Stimulated activated naive CD8-positive, alpha-beta T cell treated with anti-CD3 and anti-CD28 coated beads, Interleukin-15, amount 100 ng/mL, for 72 hours (primary cell): ENCODE data around the gene CD68.

ENCODE experiments used
- ATAC-seq: fragments of 150-1000 bp; cut with Tn5 transposase; 2 replicates; pipeline ENCODE4 v1.10.0; 2021; ENCODE audit warnings: mild to moderate bottlenecking, moderate library complexity
- DNase-seq, 2 donors: peaks; one replicate each; pipeline ENCODE4 v3.0.0; 2021 to 2022
- H3K27ac Mint-ChIP-seq, 2 donors: one replicate each; pipeline ENCODE4 v1.8.0; 2022; ENCODE audit warnings: mild to moderate bottlenecking in 2 of 2, mixed read lengths in 2 of 2, moderate library complexity in 2 of 2
- H3K27me3 Mint-ChIP-seq: one replicate; pipeline ENCODE4 v1.8.0; 2022; ENCODE audit warnings: mixed read lengths
- H3K4me1 Mint-ChIP-seq: one replicate; pipeline ENCODE4 v1.8.0; 2022; ENCODE audit warnings: mild to moderate bottlenecking, mixed read lengths
- H3K4me3 Mint-ChIP-seq, 2 donors: one replicate each; pipeline ENCODE4 v1.8.0; 2022; ENCODE audit warnings: mild to moderate bottlenecking in 2 of 2, mixed read lengths in 2 of 2, moderate library complexity in 1 of 2
- H3K9me3 Mint-ChIP-seq, 2 donors: one replicate each; pipeline ENCODE4 v1.8.0; 2022; ENCODE audit warnings: mixed read lengths in 2 of 2

CD68 gene

DNA sequence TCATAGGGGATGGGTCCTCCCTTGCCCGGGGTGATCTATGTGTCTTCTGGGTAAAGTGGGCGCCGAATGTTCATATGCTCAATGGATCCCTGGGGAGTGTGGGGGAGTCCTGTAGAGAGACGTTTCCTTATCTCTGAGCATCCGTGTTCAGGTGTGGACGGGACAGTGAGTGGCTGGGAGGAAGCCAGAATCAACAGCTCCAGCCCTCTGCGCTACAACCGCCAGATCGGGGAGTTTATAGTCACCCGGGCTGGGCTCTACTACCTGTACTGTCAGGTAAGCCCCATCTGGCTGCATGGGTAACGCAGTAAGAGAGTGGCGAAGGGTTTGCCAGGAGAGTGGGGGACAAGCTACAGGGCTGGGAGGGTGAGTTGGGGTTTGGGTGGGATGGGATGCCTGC lies 22.8 kb upstream of the CD68 start:
- H3K4me1 Mint-ChIP-seq: peaks cover 83% of the 10 kb centered on the region
- H3K27me3 Mint-ChIP-seq: no peaks in the 10 kb centered on the region
- H3K4me3 Mint-ChIP-seq: peak overlapping the region in 1 of 2 donors; percentile 33
- DNase-seq: no peak
- no peak for ATAC-seq
- no peaks in the 10 kb centered on the region for H3K9me3 Mint-ChIP-seq
- no peak overlapping the region for H3K27ac Mint-ChIP-seq

DNA sequence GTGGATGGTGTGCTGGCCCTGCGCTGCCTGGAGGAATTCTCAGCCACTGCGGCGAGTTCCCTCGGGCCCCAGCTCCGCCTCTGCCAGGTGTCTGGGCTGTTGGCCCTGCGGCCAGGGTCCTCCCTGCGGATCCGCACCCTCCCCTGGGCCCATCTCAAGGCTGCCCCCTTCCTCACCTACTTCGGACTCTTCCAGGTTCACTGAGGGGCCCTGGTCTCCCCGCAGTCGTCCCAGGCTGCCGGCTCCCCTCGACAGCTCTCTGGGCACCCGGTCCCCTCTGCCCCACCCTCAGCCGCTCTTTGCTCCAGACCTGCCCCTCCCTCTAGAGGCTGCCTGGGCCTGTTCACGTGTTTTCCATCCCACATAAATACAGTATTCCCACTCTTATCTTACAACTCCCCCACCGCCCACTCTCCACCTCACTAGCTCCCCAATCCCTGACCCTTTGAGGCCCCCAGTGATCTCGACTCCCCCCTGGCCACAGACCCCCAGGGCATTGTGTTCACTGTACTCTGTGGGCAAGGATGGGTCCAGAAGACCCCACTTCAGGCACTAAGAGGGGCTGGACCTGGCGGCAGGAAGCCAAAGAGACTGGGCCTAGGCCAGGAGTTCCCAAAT lies 22.2 kb upstream of the CD68 start:
- Mint-ChIP-seq H3K27ac (peak overlapping the region in 1 of 2 donors; percentile 41), H3K9me3 (no peaks in the 10 kb centered on the region), H3K27me3 (no peaks in the 10 kb centered on the region), H3K4me1 (peaks cover 77% of the 10 kb centered on the region), H3K4me3 (no peak overlapping the region)
- ATAC-seq (no peak), DNase-seq (no peak)

DNA sequence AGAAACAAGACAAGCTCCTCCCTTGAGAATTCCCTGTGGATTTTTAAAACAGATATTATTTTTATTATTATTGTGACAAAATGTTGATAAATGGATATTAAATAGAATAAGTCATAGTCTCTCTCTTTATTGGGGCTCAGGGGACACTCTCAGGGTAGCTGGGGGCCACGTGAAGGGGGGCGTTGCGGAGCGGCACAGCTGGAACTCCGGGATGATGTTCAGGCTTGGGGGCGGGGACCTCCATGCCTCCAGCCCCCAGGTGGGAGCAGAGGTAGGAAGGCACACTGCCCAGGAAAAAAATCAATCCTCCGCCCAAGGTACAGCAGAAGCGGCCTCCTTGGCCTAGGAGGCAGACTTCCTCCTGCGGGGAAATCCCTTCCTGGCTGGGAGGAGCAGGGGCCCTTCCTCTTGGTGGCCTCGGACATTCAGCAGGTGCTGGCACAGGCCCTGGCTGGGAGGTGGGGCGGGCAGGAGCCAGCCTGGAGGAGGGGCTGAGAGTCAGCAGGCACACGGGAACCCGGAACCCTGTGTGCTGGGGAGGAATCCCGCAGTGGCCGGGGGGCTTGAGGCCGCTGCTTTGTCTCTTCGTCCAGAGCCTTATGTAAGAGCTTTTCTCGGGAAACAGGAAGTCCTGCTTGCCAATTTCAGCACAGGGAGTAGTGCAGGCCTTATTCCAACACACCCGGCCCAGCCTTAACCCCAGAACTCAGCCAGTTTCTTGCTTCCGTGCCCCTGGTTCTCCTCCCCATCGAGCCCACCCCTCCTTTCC lies 21.5 kb upstream of the CD68 start:
- ATAC-seq: peak; percentile 29

DNA sequence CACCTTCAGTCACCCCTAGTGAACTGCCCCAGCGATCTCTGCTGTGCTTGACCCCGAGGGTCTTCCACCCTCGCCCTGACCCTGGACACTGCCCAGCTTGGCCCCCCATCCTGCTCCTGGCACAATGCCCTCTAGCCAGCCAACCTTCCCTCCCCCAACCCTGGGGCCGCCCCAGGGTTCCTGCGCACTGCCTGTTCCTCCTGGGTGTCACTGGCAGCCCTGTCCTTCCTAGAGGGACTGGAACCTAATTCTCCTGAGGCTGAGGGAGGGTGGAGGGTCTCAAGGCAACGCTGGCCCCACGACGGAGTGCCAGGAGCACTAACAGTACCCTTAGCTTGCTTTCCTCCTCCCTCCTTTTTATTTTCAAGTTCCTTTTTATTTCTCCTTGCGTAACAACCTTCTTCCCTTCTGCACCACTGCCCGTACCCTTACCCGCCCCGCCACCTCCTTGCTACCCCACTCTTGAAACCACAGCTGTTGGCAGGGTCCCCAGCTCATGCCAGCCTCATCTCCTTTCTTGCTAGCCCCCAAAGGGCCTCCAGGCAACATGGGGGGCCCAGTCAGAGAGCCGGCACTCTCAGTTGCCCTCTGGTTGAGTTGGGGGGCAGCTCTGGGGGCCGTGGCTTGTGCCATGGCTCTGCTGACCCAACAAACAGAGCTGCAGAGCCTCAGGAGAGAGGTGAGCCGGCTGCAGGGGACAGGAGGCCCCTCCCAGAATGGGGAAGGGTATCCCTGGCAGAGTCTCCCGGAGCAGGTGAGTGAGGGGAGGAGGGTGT lies 20.7 kb upstream of the CD68 start, which contains the start of gene TNFSF13:
Gene TNFSF13 (plus strand): TSS at position 207 of the 776 bp plus-strand sequence. CDS start 290 bp downstream, at position 497.
- DNase-seq (no peak), ATAC-seq (no peak)
- Mint-ChIP-seq H3K9me3 (no peaks in the 10 kb centered on the region), H3K27me3 (no peaks in the 10 kb centered on the region), H3K27ac (peak within 1 kb of the TSS; percentile 95), H3K4me1 (peaks cover 77% of the 10 kb centered on the region), H3K4me3 (peak within 1 kb of the TSS; percentile 98 to 99)

More for the DNA sequence above, 21.5 kb upstream of the CD68 start:
- Mint-ChIP-seq H3K4me1 (peaks cover 77% of the 10 kb centered on the region), H3K4me3 (peak overlapping the region; percentile 98 to 99), H3K27ac (peak overlapping the region; percentile 95), H3K9me3 (no peaks in the 10 kb centered on the region), H3K27me3 (no peaks in the 10 kb centered on the region)
- peak in 1 of 2 donors; percentile 60 for DNase-seq

DNA sequence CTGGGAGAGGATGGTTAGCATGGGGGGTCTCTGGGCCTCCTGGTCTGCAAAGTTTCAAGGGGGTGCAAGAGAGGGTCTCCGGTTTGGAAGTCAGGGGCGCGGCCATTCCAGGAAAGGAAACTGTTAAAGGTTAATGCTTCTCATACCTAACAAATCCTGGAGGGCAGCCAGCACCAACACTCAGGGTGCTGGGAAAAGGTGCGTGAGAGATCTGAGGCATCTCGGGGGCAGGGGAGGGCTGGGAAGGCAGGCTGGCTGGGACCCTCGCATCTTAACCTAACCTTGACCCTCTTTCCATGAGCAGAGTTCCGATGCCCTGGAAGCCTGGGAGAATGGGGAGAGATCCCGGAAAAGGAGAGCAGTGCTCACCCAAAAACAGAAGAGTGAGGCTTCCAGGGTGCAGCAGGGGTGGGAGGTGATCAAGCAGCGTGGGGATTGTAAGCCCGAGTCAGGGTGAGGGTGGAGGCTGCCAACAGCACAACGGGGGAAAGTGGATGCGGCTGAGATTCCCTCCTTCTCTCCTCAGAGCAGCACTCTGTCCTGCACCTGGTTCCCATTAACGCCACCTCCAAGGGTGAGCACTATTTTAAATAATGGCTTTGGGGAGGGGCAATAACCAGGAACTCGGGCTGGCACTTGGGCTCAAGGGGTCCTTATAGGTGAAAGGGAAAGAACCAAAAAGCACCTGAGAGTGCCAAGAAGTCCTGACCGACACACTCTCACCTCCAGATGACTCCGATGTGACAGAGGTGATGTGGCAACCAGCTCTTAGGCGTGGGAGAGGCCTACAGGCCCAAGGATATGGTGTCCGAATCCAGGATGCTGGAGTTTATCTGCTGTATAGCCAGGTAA lies 19.9 kb upstream of the CD68 start:
- Mint-ChIP-seq H3K4me3 (peak overlapping the region; percentile 98 to 99), H3K4me1 (peaks cover 80% of the 10 kb centered on the region), H3K27ac (peak overlapping the region in 1 of 2 donors; percentile 47), H3K9me3 (no peaks in the 10 kb centered on the region), H3K27me3 (no peaks in the 10 kb centered on the region)
- no peak for DNase-seq
- ATAC-seq: no peak

DNA sequence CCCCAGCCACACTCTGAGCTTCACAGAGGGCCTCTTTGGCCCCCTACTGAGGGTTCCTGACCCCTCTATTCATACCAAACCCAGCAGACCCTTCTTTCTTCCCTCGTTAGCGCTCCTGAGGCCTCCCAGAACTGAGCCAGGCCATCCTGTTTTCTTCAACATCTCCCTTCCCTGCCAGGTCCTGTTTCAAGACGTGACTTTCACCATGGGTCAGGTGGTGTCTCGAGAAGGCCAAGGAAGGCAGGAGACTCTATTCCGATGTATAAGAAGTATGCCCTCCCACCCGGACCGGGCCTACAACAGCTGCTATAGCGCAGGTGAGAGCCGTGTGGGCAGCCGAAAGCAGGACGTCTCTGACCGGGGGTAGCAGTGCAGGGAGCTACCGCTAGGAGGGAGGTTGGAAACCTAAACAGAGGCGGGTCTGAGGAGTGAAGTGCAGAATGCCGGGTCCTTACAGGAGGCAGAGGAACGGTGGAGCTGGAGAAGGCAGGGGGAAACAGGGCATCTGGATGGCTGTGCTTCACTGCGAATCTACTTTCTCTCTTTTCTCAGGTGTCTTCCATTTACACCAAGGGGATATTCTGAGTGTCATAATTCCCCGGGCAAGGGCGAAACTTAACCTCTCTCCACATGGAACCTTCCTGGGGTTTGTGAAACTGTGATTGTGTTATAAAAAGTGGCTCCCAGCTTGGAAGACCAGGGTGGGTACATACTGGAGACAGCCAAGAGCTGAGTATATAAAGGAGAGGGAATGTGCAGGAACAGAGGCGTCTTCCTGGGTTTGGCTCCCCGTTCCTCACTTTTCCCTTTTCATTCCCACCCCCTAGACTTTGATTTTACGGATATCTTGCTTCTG lies 19.0 kb upstream of the CD68 start:
- Mint-ChIP-seq H3K9me3 (no peaks in the 10 kb centered on the region), H3K4me1 (peaks cover 80% of the 10 kb centered on the region), H3K4me3 (peak overlapping the region; percentile 98 to 99), H3K27me3 (no peaks in the 10 kb centered on the region), H3K27ac (peak overlapping the region; percentile 93 to 96)
- peak; percentile 56 for ATAC-seq
- DNase-seq: peak; percentile 58 to 70

DNA sequence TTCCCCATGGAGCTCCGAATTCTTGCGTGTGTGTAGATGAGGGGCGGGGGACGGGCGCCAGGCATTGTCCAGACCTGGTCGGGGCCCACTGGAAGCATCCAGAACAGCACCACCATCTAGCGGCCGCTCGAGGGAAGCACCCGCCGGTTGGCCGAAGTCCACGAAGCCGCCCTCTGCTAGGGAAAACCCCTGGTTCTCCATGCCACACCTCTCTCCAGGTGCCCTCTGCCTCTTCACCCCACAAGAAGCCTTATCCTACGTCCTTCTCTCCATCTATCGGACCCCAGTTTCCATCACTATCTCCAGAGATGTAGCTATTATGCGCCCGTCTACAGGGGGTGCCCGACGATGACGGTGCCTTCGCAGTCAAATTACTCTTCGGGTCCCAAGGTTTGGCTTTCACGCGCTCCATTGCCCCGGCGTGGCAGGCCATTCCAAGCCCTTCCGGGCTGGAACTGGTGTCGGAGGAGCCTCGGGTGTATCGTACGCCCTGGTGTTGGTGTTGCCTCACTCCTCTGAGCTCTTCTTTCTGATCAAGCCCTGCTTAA lies 18.3 kb upstream of the CD68 start:
- ATAC-seq (peak; percentile 80), DNase-seq (peak; percentile 82 to 89)
- Mint-ChIP-seq H3K4me1 (peaks cover 80% of the 10 kb centered on the region), H3K27me3 (no peaks in the 10 kb centered on the region), H3K27ac (peak overlapping the region; percentile 93 to 96), H3K4me3 (peak overlapping the region; percentile 98 to 99), H3K9me3 (no peaks in the 10 kb centered on the region)

DNA sequence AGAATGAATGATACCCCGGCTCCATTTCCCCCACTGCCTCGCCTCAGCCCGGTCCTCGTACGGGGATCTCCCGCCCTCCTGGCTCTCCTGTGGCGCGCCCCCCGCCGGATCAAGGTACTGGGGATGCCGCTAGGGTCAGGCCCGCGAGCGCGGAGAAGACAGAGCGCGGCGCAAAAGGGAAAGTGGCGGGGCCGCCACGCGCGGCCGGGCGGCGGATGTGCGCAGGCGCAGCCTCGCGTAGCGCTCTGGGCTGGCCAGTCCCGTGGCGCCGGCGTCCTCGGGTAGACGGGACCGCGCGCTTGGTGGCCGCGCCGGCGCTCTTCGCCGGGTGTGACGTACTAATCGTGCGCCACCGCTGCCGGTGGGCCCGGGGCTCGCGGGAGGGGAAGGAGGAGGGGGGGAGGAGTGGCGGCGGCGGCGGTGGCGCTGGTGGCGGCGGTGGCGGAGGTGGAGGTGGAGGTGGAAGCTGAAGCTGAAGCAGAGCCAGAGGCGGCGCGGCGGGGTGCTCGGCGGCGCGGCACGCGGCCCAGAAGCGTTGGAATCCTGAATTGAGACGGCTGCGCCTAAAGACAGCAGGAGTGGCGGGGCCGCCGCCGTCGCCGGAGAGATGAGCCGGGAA lies 17.7 kb upstream of the CD68 start, which contains the start of gene SENP3:
Gene SENP3 (plus strand): TSS at position 331 of the 619 bp plus-strand sequence. CDS start 1,158 bp downstream, outside the sequence.
- Mint-ChIP-seq H3K9me3 (no peaks in the 10 kb centered on the region), H3K4me3 (peak within 1 kb of the TSS; percentile 98 to 99), H3K27ac (peak within 1 kb of the TSS; percentile 93 to 98), H3K4me1 (peaks cover 76% of the 10 kb centered on the region), H3K27me3 (no peaks in the 10 kb centered on the region)
- ATAC-seq (peak; percentile 87), DNase-seq (peak; percentile 87 to 90)

DNA sequence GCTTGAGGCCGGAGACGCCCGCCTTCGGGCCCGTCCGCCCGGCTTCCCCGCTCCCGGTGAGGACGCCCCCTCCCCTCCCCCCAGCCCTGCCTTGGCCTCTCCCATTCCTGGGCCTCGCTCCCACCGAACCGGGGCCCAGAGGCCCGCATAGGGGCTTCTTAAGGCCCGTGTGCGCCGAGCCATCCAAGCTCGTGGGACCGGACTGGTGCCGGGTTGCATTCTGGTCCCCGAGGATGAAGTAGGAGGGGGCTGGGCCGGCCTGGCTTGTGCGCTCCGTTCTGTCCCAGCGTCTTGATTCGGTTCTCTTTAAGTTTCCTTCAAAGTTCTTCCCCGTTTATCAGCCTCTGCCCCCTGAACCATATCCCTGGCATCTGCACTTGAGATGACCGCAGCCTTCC lies 17.2 kb upstream of the CD68 start:
- peak overlapping the region; percentile 98 to 99 for H3K4me3 Mint-ChIP-seq
- peaks cover 75% of the 10 kb centered on the region for H3K4me1 Mint-ChIP-seq
- H3K9me3 Mint-ChIP-seq: no peaks in the 10 kb centered on the region
- DNase-seq: no peak
- ATAC-seq: peak; percentile 9
- H3K27ac Mint-ChIP-seq: peak overlapping the region; percentile 93 to 98
- H3K27me3 Mint-ChIP-seq: no peaks in the 10 kb centered on the region

DNA sequence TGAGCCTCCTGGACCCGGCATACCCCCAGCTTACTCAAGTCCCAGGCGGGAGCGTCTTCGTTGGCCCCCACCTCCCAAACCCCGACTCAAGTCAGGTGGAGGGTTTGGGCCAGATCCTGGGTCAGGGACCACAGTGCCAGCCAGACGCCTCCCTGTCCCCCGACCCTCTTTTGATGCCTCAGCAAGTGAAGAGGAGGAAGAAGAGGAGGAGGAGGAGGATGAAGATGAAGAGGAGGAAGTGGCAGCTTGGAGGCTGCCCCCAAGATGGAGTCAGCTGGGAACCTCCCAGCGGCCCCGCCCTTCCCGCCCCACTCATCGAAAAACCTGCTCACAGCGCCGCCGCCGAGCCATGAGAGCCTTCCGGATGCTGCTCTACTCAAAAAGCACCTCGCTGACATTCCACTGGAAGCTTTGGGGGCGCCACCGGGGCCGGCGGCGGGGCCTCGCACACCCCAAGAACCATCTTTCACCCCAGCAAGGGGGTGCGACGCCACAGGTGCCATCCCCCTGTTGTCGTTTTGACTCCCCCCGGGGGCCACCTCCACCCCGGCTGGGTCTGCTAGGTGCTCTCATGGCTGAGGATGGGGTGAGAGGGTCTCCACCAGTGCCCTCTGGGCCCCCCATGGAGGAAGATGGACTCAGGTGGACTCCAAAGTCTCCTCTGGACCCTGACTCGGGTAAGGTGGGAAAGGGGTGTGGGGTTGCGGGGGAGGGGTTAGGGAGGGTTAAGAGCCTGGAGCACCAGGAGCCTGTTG lies 16.1 kb upstream of the CD68 start:
- no peaks in the 10 kb centered on the region for H3K27me3 Mint-ChIP-seq
- no peaks in the 10 kb centered on the region for H3K9me3 Mint-ChIP-seq
- peaks cover 66% of the 10 kb centered on the region for H3K4me1 Mint-ChIP-seq
- DNase-seq (no peak), ATAC-seq (no peak)
- H3K4me3 Mint-ChIP-seq: peak overlapping the region; percentile 98 to 99
- H3K27ac Mint-ChIP-seq: peak overlapping the region in 1 of 2 donors; percentile 93

DNA sequence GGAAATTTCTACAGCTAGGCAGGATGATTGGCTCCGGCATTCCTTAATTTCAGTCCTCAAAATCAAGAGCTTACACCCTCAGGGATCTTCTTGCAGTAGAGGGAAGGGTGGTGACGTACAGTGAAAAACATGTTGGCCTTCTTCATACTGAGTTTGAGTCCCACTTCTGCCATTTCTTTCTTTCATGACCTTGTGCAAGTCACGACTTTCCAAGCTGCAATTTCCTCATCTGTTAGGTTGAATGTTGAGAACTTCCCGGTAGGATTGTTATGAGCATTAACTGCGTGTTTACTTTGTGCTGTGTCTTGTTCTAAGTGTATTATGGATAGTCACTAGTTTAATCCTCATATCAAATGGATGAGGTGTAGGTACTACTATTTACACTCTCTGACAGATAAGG lies 9.9 kb upstream of the CD68 start:
- no peak overlapping the region for H3K4me3 Mint-ChIP-seq
- no peaks in the 10 kb centered on the region for H3K27me3 Mint-ChIP-seq
- DNase-seq: no peak
- no peak overlapping the region for H3K27ac Mint-ChIP-seq
- no peaks in the 10 kb centered on the region for H3K9me3 Mint-ChIP-seq
- peaks cover 64% of the 10 kb centered on the region for H3K4me1 Mint-ChIP-seq
- ATAC-seq: no peak

DNA sequence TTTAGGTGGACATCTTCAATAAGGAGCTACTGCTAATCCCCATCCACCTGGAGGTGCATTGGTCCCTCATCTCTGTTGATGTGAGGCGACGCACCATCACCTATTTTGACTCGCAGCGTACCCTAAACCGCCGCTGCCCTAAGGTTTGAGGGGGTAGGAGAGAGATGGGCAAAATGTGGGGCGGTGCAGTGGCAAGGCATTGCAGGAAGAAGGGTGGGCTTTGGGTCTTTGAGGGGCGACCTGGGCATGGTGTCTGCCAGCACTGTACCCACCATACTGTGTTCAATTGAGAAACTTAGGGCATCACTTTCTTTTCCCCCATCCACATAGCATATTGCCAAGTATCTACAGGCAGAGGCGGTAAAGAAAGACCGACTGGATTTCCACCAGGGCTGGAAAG lies 9.1 kb upstream of the CD68 start:
- no peaks in the 10 kb centered on the region for H3K27me3 Mint-ChIP-seq
- H3K4me3 Mint-ChIP-seq: no peak overlapping the region
- peaks cover 64% of the 10 kb centered on the region for H3K4me1 Mint-ChIP-seq
- ATAC-seq: no peak
- H3K27ac Mint-ChIP-seq: no peak overlapping the region
- no peak for DNase-seq
- H3K9me3 Mint-ChIP-seq: no peaks in the 10 kb centered on the region

DNA sequence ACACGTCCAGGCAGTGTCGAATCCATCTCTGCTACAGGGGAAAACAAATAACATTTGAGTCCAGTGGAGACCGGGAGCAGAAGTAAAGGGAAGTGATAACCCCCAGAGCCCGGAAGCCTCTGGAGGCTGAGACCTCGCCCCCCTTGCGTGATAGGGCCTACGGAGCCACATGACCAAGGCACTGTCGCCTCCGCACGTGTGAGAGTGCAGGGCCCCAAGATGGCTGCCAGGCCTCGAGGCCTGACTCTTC lies 7.2 kb upstream of the CD68 start:
- peaks cover 78% of the 10 kb centered on the region for H3K4me1 Mint-ChIP-seq
- ATAC-seq (no peak), DNase-seq (no peak)
- H3K4me3 Mint-ChIP-seq: peak overlapping the region; percentile 98 to 99
- H3K27ac Mint-ChIP-seq: peak overlapping the region; percentile 100
- H3K9me3 Mint-ChIP-seq: no peaks in the 10 kb centered on the region
- no peaks in the 10 kb centered on the region for H3K27me3 Mint-ChIP-seq
